ENCODE data around the gene BCL2L15. TPM values are rescaled to one million over a fixed set of nuclear protein-coding genes. Genes with fewer than 3 reads are reported as not detected.

BCL2L15 gene
- total and polyA plus RNA-seq, 10 of the 15 experiments (the other 5 are each of a cell fraction or from before 2014, with no cell fraction given) = 0.42 to 1.2 (median 0.59) TPM

- Histone ChIP-seq H3K36me3 (ENCODE audit: control insufficient read depth in 2 of 2, insufficient read depth in 2 of 2, low read length in 1 of 2) (no peaks in the 10 kb centered on the region), H3K79me2 (ENCODE audit: control insufficient read depth, insufficient read depth, low read length) (peaks cover 40% of the 10 kb centered on the region), H3K9ac (ENCODE audit: control insufficient read depth, insufficient read depth, low read length) (peak overlapping the region; percentile 81), H3K4me3 (peak overlapping the region; percentile 78), H3K9me3 (replicated peaks; ENCODE audit: control insufficient read depth, insufficient read depth, low read length) (no peaks in the 10 kb centered on the region), H3K4me2 (ENCODE audit: control insufficient read depth, insufficient read depth) (peak overlapping the region; percentile 80), H4K20me1 (ENCODE audit: control insufficient read depth, insufficient read depth) (no peaks in the 10 kb centered on the region), H2AFZ (ENCODE audit: control insufficient read depth, low read depth, low read length) (peak overlapping the region; percentile 98), H3K27ac (ENCODE audit: control insufficient read depth, insufficient read depth) (peak overlapping the region; percentile 97), H3K4me1 (ENCODE audit: control insufficient read depth, insufficient read depth, low read length) (peaks cover 4% of the 10 kb centered on the region), H3K27me3 (replicated peaks in 1 of 2; ENCODE audit: control insufficient read depth in 2 of 2, insufficient read depth in 2 of 2, low read length in 1 of 2) (no peaks in the 10 kb centered on the region)
- FAIRE-seq = peak; percentile 59
- in situ Hi-C loops (cut with MboI) = loop anchor here (5.0 kb wide), 1 partner anchor 96 kb away; no protein-coding TSS in a partner anchor
- ChIA-PET SMC1A (ENCODE audit: uncharacterized antibody, unreplicated experiment) (interaction anchor here (0.9 to 7.2 kb wide), 19 partner anchors 8 to 788 kb away, joined by 3 to 103 read pairs (median 5); partner anchors contain the start of genes AP4B1 and DCLRE1B), POLR2A (interaction anchor here (0.5 to 5.4 kb wide), 14 partner anchors 8 to 584 kb away, joined by 3 to 65 read pairs (median 6); partner anchors contain the start of genes AP4B1 and DCLRE1B), CTCF (interaction anchor here (1.1 to 6.1 kb wide), 16 partner anchors 10 to 355 kb away, joined by 3 to 44 read pairs (median 7); partner anchors contain the start of genes AP4B1 and DCLRE1B), RAD21 (ENCODE audit: unreplicated experiment) (interaction anchor here (1.0 to 4.9 kb wide), 16 partner anchors 12 to 169 kb away, joined by 3 to 46 read pairs (median 8); partner anchors contain the start of genes AP4B1, DCLRE1B, OLFML3 and PHTF1)
- BruUV-seq (replicated peaks) = no TSS peak
- intact Hi-C loops (cut with micrococcal nuclease; ENCODE audit: unreplicated experiment) = loop anchor here (2.0 kb wide), 1 partner anchor 170 kb away; the partner anchor contains the start of gene PHTF1
- WGBS (ENCODE audit: insufficient coverage, insufficient replicate concordance, low lambda C conversion rate, missing lambda C conversion rate) = 2% methylated on average over 6 of the region's 6 CpGs
- peak; percentile 54 for ATAC-seq
- TF ChIP-seq PML (IDR thresholded peaks at IDR 0.05; ENCODE audit: low read length) (0 out of 2 replicates have a peak, but pooled peaks have one; percentile 15), MTA2 (IDR thresholded peaks at IDR 0.05; ENCODE audit: low read depth) (peak; percentile 5; the same call in 1 of the 2 replicates), NFXL1 (IDR thresholded peaks at IDR 0.05; ENCODE audit: borderline replicate concordance) (0 out of 2 replicates have a peak, but pooled peaks have one; percentile 11), SPI1 (IDR thresholded peaks at IDR 0.05; ENCODE audit: borderline replicate concordance, insufficient read depth, low read depth, low read length) (no peak), POU2F2 (IDR thresholded peaks at IDR 0.05; ENCODE audit: borderline replicate concordance, low read depth, low read length) (peak; percentile 94), RUNX3 (IDR thresholded peaks at IDR 0.05; ENCODE audit: low read length) (peak; percentile 17; the same call in 1 of the 2 replicates), CTCF (IDR thresholded peaks at IDR 0.05 in 2 of 3, conservative IDR thresholded peaks at IDR 0.05 in 1 of 3; ENCODE audit: control insufficient read depth in 2 of 3, extremely low read depth in 1 of 3, insufficient read depth in 1 of 3, low read depth in 3 of 3, low read length in 3 of 3) (no peak), FOS (IDR thresholded peaks at IDR 0.05; ENCODE audit: borderline replicate concordance, extremely low read depth, insufficient read length) (no peak), TAF1 (IDR thresholded peaks at IDR 0.05; ENCODE audit: borderline replicate concordance, low read depth, low read length) (0 out of 2 replicates have a peak, but pooled peaks have one; percentile 24), PBX3 (IDR thresholded peaks at IDR 0.05; ENCODE audit: insufficient replicate concordance, low read depth, low read length) (peak; percentile 64), IKZF1 (conservative IDR thresholded peaks at IDR 0.05) (peak; percentile 42), KDM1A (IDR thresholded peaks at IDR 0.05; ENCODE audit: borderline replicate concordance) (no peak), PKNOX1 (IDR thresholded peaks at IDR 0.05) (peak; percentile 91)
- DNase-seq (ENCODE audit: low read depth, low spot score) = peak; percentile 26
Observed at GRCh38 chr1:113928187-113928930, 41.0 kb upstream of the BCL2L15 start.

Data from GM12878 (cell line).